NT2/D1 (cell line): ENCODE data around the gene FTSJ3.

Experiments
- SUZ12 ChIP-seq: IDR thresholded peaks from 2 replicates; pipeline ENCODE4 v1.6.1; 2011; ENCODE audit not compliant: insufficient read length, insufficient read depth; ENCODE audit errors: extremely low read depth
- YY1 ChIP-seq: IDR thresholded peaks from 2 replicates; pipeline ENCODE4 v1.6.1; 2011; ENCODE audit not compliant: insufficient read length, insufficient read depth
- ZNF274 ChIP-seq: IDR thresholded peaks from 2 replicates; pipeline ENCODE4 v1.6.1; 2011; ENCODE audit warnings: mild to moderate bottlenecking, low read depth, low read length

DNA sequence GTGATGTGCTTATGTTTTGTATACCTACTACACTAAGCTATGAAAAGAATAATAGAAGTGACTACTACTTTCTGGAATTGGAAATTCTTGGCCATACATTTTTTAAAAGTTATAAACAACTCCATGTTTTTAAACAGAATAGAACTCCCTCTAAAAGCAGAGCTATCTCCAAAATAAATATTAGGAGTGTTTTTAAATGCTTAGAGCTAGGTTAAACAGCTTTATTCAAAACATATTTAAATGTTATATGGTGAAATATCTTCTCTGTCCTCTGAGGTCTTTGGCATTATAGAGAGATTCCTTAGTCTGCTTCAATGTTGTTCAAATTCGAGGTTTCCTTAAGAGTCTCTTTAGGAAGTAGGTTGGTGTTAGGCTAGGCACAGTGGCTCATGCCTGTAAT lies 23.1 kb downstream of the FTSJ3 start:
- TF ChIP-seq ZNF274 (no peak), SUZ12 (no peak), YY1 (no peak)
